Large intestine (tissue), 3 donors: ENCODE results near the gene UBR4. TPM values are rescaled to one million over a fixed set of nuclear protein-coding genes. Genes with fewer than 3 reads are reported as not detected.
A peak's percentile ranks its signal among the peaks of the same experiment; 100 is the strongest.
"Not testable (repeated sequence)": the region's sequence is repeated elsewhere in the genome, so short reads cannot be mapped to it uniquely, and the experiment has no call there.

Experiments used
- DNase-seq, 2 donors: peaks; one replicate each; pipeline versions ENCODE4 v3.0.0 to v3.0.0-alpha.2; 2013
- H3K27ac ChIP-seq: one replicate; pipeline ENCODE4 v1.5.1; 2013; ENCODE audit warnings: low read length
- H3K27me3 ChIP-seq: 2 replicates; pipeline ENCODE4 v1.6.1; 2013; ENCODE audit warnings: low read length; ENCODE audit not compliant: control insufficient read depth, insufficient read depth
- H3K36me3 ChIP-seq: 2 replicates; pipeline ENCODE4 v1.6.1; 2013; ENCODE audit warnings: low read length; ENCODE audit not compliant: control insufficient read depth, insufficient read depth
- H3K4me1 ChIP-seq: one replicate; pipeline ENCODE4 v1.6.1; 2013; ENCODE audit warnings: low read length; ENCODE audit not compliant: control insufficient read depth, insufficient read depth
- H3K4me3 ChIP-seq: one replicate; pipeline ENCODE4 v1.5.1; 2013; ENCODE audit warnings: low read length
- H3K9me3 ChIP-seq: one replicate; pipeline ENCODE4 v1.6.1; 2013; ENCODE audit warnings: mild to moderate bottlenecking, low read depth, low read length, moderate library complexity; ENCODE audit not compliant: control insufficient read depth
- WGBS: methylation state at CpG from one replicate; pipeline ENCODE4 v1.1.5; 2013; ENCODE audit warnings: low lambda C conversion rate; ENCODE audit not compliant: insufficient coverage; 5-methylcytosine and 5-hydroxymethylcytosine counted together
- polyA plus RNA-seq: library from polyadenylated mRNA; unstranded; fragments of 120-200 nt; gene quantifications from one replicate; pipeline ENCODE4 v1.2.1, GENCODE V29; 2013

Gene UBR4
- polyA plus RNA-seq, 1 donor: 98.1 TPM

- Histone ChIP-seq H3K9me3 (no peaks in the 10 kb centered on the region), H3K27me3 (no peaks in the 10 kb centered on the region), H3K27ac (no peak overlapping the region), H3K36me3 (peaks cover 82% of the 10 kb centered on the region), H3K4me3 (no peak overlapping the region), H3K4me1 (no peaks in the 10 kb centered on the region)
- DNase-seq: peak; percentile 32 to 33
- WGBS: no CpG with 5 or more reads among the region's 7 CpGs
Measured at GRCh38 chr1:19240673-19241538, 30.8 kb upstream of the UBR4 start.

GRCh38 chr1:19239876-19240275 is 29.8 kb upstream of the UBR4 start:
- no CpG with 5 or more reads among the region's 7 CpGs for WGBS
- Histone ChIP-seq H3K4me1 (no peaks in the 10 kb centered on the region), H3K4me3 (no peak overlapping the region), H3K9me3 (no peaks in the 10 kb centered on the region), H3K36me3 (peaks cover 87% of the 10 kb centered on the region), H3K27me3 (no peaks in the 10 kb centered on the region), H3K27ac (no peak overlapping the region)
- no peak for DNase-seq

GRCh38 chr1:19234224-19234623 is 24.2 kb upstream of the UBR4 start:
- Histone ChIP-seq H3K4me3 (no peak overlapping the region), H3K4me1 (no peaks in the 10 kb centered on the region), H3K27me3 (no peaks in the 10 kb centered on the region), H3K36me3 (peaks cover 86% of the 10 kb centered on the region), H3K27ac (no peak overlapping the region), H3K9me3 (no peaks in the 10 kb centered on the region)
- DNase-seq: no peak
- no CpG with 5 or more reads among the region's 3 CpGs for WGBS

GRCh38 chr1:19232524-19232846 is 22.4 kb upstream of the UBR4 start:
- H3K9me3 ChIP-seq: no peaks in the 10 kb centered on the region
- no peak overlapping the region for H3K4me3 ChIP-seq
- no peak for DNase-seq
- peaks cover 76% of the 10 kb centered on the region for H3K36me3 ChIP-seq
- no peaks in the 10 kb centered on the region for H3K4me1 ChIP-seq
- no peaks in the 10 kb centered on the region for H3K27me3 ChIP-seq
- H3K27ac ChIP-seq: no peak overlapping the region

- H3K9me3 ChIP-seq, H3K4me1 ChIP-seq, H3K4me3 ChIP-seq, H3K27ac ChIP-seq, H3K27me3 ChIP-seq: not testable (repeated sequence)
- DNase-seq: peak in 1 of 2 donors; percentile 14
- no CpG with 5 or more reads among the region's 16 CpGs for WGBS
- H3K36me3 ChIP-seq: peaks cover 76% of the 10 kb centered on the region
Measured at GRCh38 chr1:19231736-19232523, 21.9 kb upstream of the UBR4 start.

- Histone ChIP-seq H3K27me3 (no peaks in the 10 kb centered on the region), H3K27ac (no peak overlapping the region), H3K4me1 (no peaks in the 10 kb centered on the region), H3K4me3 (no peak overlapping the region), H3K36me3 (peaks cover 80% of the 10 kb centered on the region), H3K9me3 (no peaks in the 10 kb centered on the region)
- WGBS: no CpG with 5 or more reads among the region's 6 CpGs
- no peak for DNase-seq
Measured at GRCh38 chr1:19229828-19230325, 19.8 kb upstream of the UBR4 start.

GRCh38 chr1:19229229-19229628 is 19.2 kb upstream of the UBR4 start:
- H3K9me3 ChIP-seq: no peaks in the 10 kb centered on the region
- H3K4me1 ChIP-seq: no peaks in the 10 kb centered on the region
- DNase-seq: no peak
- no peaks in the 10 kb centered on the region for H3K27me3 ChIP-seq
- H3K27ac ChIP-seq: no peak overlapping the region
- no peak overlapping the region for H3K4me3 ChIP-seq
- WGBS: no CpG with 5 or more reads among the region's 3 CpGs
- peaks cover 80% of the 10 kb centered on the region for H3K36me3 ChIP-seq

- Histone ChIP-seq H3K27ac (no peak overlapping the region), H3K4me3 (no peak overlapping the region), H3K27me3 (no peaks in the 10 kb centered on the region), H3K9me3 (no peaks in the 10 kb centered on the region), H3K4me1 (no peaks in the 10 kb centered on the region), H3K36me3 (peaks cover 82% of the 10 kb centered on the region)
- no peak for DNase-seq
- WGBS: 80% methylated on average over 1 of the region's 15 CpGs
Measured at GRCh38 chr1:19222979-19223824, 13.1 kb upstream of the UBR4 start.

- H3K27ac ChIP-seq: no peak overlapping the region
- H3K4me3 ChIP-seq: no peak overlapping the region
- no peaks in the 10 kb centered on the region for H3K9me3 ChIP-seq
- no CpG with 5 or more reads among the region's 11 CpGs for WGBS
- H3K4me1 ChIP-seq: no peaks in the 10 kb centered on the region
- H3K36me3 ChIP-seq: peaks cover 85% of the 10 kb centered on the region
- DNase-seq: no peak
- H3K27me3 ChIP-seq: no peaks in the 10 kb centered on the region
Measured at GRCh38 chr1:19222573-19222972, 12.5 kb upstream of the UBR4 start.

- Histone ChIP-seq H3K27ac (no peak overlapping the region), H3K27me3 (no peaks in the 10 kb centered on the region), H3K4me3 (no peak overlapping the region), H3K36me3 (peaks cover 79% of the 10 kb centered on the region), H3K9me3 (no peaks in the 10 kb centered on the region), H3K4me1 (no peaks in the 10 kb centered on the region)
- WGBS: 100% methylated on average over 1 of the region's 7 CpGs
- no peak for DNase-seq
Measured at GRCh38 chr1:19220991-19221390, 10.9 kb upstream of the UBR4 start.
